ENCODE measurements around the gene GGT7. TPM values are rescaled to one million over a fixed set of nuclear protein-coding genes. Genes with fewer than 3 reads are reported as not detected.

The GGT7 gene
- total and polyA plus RNA-seq, 2 of the 4 experiments (the other 2 are of a cell fraction) = 3.4 to 25.9 TPM

GRCh38 chr20:34886122-34886521 lies 13.5 kb upstream of the GGT7 start:
- Histone ChIP-seq H4K20me1 (ENCODE audit: insufficient read depth, low read length) (no peaks in the 10 kb centered on the region), H3K27me3 (ENCODE audit: control insufficient read depth, insufficient read depth, low read length) (no peaks in the 10 kb centered on the region), H2BK20ac (ENCODE audit: low read depth, low read length) (no peak overlapping the region), H3K79me1 (ENCODE audit: low read depth in 1 of 2, low read length in 2 of 2) (peaks cover 6 to 9% of the 10 kb centered on the region in 2 experiments; a peak in 3 of 4 replicates), H2AK9ac (replicated peaks; ENCODE audit: low read depth, low read length, poor library complexity) (no peak overlapping the region), H3K14ac (replicated peaks; ENCODE audit: low read depth, low read length) (no peak overlapping the region), H4K5ac (ENCODE audit: low read depth, low read length) (no peak overlapping the region), H4K8ac (ENCODE audit: low read depth in 2 of 2, low read length in 2 of 2) (no peak overlapping the region), H3K4ac (ENCODE audit: low read depth, low read length) (no peak overlapping the region), H2AK5ac (ENCODE audit: low read depth, low read length) (no peak overlapping the region), H3K4me2 (ENCODE audit: low read depth, low read length) (no peak overlapping the region), H3K4me3 (ENCODE audit: insufficient read depth, low read depth, low read length) (no peak overlapping the region), H2BK120ac (ENCODE audit: low read depth, low read length) (no peak overlapping the region), H3K18ac (ENCODE audit: low read depth, low read length) (no peak overlapping the region), H3K9me3 (ENCODE audit: control insufficient read depth, insufficient read depth, low read length) (no peaks in the 10 kb centered on the region), H3K9ac (ENCODE audit: low read depth, low read length) (no peak overlapping the region), H3K23ac (ENCODE audit: low read depth, low read length) (no peak overlapping the region), H3K36me3 (ENCODE audit: control insufficient read depth, insufficient read depth, low read length) (peaks cover 8% of the 10 kb centered on the region), H3K27ac (ENCODE audit: insufficient read depth, low read length) (no peak overlapping the region), H3K4me1 (ENCODE audit: control insufficient read depth, insufficient read depth, low read length) (peaks cover 4% of the 10 kb centered on the region; the same call in 1 of the 2 replicates), H4K91ac (ENCODE audit: insufficient read depth, low read depth, low read length) (no peak overlapping the region), H2BK5ac (ENCODE audit: low read depth, low read length, poor library complexity, severe bottlenecking) (no peak overlapping the region), H3K9me1 (ENCODE audit: insufficient read depth, low read length) (no peaks in the 10 kb centered on the region; the same call in 1 of the 2 replicates), H2AFZ (replicated peaks; ENCODE audit: low read length, poor library complexity) (no peak overlapping the region), H2BK15ac (ENCODE audit: low read depth, low read length) (no peak overlapping the region), H3K56ac (ENCODE audit: extremely low read depth, insufficient read depth, low read length) (no peak overlapping the region)
- dilution Hi-C loops (cut with HindIII; ENCODE audit: low sequenced_read_pairs, unreplicated experiment) (no loop called here), intact Hi-C loops (cut with micrococcal nuclease) (no loop called here), in situ Hi-C loops (cut with MboI; ENCODE audit: low sequenced_read_pairs) (no loop called here)
- ChIA-PET CTCF (interaction anchor here (1.4 kb wide), 1 partner anchor 10 kb away, joined by 5 read pairs; the partner anchor contains the start of gene ACSS2), POLR2A (ENCODE audit: unreplicated experiment) (no interaction called here)
- no peak for ATAC-seq (ENCODE audit: low read depth)
- no TSS peak for BruUV-seq (replicated peaks)
- DNase-seq = no peak
- WGBS, 2 experiments (ENCODE audit: extremely low coverage in 2 of 2, insufficient read length in 1 of 2) = 100% methylated on average over 1 of the region's 3 CpGs; no CpG with 5 or more reads in 1 of the 2 experiments
- no peak for TF ChIP-seq RCOR1 (IDR thresholded peaks at IDR 0.05; ENCODE audit: insufficient replicate concordance, low read length)
- no peak for TF ChIP-seq FOS (IDR thresholded peaks at IDR 0.05; ENCODE audit: low read depth, low read length)
- no peak for TF ChIP-seq CHD1 (IDR thresholded peaks at IDR 0.05; ENCODE audit: low read depth, low read length)
- TF ChIP-seq, protein P1, sequence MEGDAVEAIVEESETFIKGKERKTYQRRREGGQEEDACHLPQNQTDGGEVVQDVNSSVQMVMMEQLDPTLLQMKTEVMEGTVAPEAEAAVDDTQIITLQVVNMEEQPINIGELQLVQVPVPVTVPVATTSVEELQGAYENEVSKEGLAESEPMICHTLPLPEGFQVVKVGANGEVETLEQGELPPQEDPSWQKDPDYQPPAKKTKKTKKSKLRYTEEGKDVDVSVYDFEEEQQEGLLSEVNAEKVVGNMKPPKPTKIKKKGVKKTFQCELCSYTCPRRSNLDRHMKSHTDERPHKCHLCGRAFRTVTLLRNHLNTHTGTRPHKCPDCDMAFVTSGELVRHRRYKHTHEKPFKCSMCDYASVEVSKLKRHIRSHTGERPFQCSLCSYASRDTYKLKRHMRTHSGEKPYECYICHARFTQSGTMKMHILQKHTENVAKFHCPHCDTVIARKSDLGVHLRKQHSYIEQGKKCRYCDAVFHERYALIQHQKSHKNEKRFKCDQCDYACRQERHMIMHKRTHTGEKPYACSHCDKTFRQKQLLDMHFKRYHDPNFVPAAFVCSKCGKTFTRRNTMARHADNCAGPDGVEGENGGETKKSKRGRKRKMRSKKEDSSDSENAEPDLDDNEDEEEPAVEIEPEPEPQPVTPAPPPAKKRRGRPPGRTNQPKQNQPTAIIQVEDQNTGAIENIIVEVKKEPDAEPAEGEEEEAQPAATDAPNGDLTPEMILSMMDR (conservative IDR thresholded peaks at IDR 0.05; ENCODE audit: low read depth, low read length) = no peak
- TF ChIP-seq MAZ (IDR thresholded peaks at IDR 0.05; ENCODE audit: borderline replicate concordance, low read depth, low read length) = no peak
- TF ChIP-seq POLR2A (IDR thresholded peaks at IDR 0.05; ENCODE audit: low read depth, low read length) = no peak
- no peak for TF ChIP-seq MAFK (IDR thresholded peaks at IDR 0.05; ENCODE audit: low read depth, low read length)
- TF ChIP-seq BHLHE40 (IDR thresholded peaks at IDR 0.05; ENCODE audit: low read depth, low read length) = no peak
- TF ChIP-seq SMC3 (IDR thresholded peaks at IDR 0.05; ENCODE audit: low read depth, low read length) = no peak
- TF ChIP-seq, protein P2, sequence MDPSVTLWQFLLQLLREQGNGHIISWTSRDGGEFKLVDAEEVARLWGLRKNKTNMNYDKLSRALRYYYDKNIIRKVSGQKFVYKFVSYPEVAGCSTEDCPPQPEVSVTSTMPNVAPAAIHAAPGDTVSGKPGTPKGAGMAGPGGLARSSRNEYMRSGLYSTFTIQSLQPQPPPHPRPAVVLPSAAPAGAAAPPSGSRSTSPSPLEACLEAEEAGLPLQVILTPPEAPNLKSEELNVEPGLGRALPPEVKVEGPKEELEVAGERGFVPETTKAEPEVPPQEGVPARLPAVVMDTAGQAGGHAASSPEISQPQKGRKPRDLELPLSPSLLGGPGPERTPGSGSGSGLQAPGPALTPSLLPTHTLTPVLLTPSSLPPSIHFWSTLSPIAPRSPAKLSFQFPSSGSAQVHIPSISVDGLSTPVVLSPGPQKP (IDR thresholded peaks at IDR 0.05; ENCODE audit: borderline replicate concordance, low read depth, low read length) = no peak
- TF ChIP-seq RFX5 (IDR thresholded peaks at IDR 0.05; ENCODE audit: low read depth, low read length) = no peak
- TF ChIP-seq, protein P3, sequence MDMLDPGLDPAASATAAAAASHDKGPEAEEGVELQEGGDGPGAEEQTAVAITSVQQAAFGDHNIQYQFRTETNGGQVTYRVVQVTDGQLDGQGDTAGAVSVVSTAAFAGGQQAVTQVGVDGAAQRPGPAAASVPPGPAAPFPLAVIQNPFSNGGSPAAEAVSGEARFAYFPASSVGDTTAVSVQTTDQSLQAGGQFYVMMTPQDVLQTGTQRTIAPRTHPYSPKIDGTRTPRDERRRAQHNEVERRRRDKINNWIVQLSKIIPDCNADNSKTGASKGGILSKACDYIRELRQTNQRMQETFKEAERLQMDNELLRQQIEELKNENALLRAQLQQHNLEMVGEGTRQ (IDR thresholded peaks at IDR 0.05; ENCODE audit: low read depth, low read length) = no peak
- TF ChIP-seq CEBPB (IDR thresholded peaks at IDR 0.05; ENCODE audit: low read depth, low read length) = no peak
